HEK293T (cell line): ENCODE data around the gene GPR155.

Experiments
- CTCF ChIA-PET: fragments of 350-600 bp; formaldehyde crosslinking; extraction: SDS; loops from one replicate; lab custom pipeline; 2021; ENCODE audit warnings: antibody characterized with exemption, inconsistent platforms; lab: Yijun Ruan, JAX
- POLR2A ChIA-PET: fragments of 350-600 bp; formaldehyde crosslinking; extraction: SDS; loops from one replicate; lab custom pipeline; 2020; ENCODE audit warnings: antibody characterized with exemption, inconsistent platforms; lab: Yijun Ruan, JAX
- DNase-seq: peaks from one replicate; pipeline ENCODE4 v3.0.0; 2012; ENCODE audit warnings: mixed read lengths; ENCODE audit errors: extremely low spot score
- ARNT ChIP-seq: fragments of 450-650 bp; IDR thresholded peaks from 2 replicates; pipeline ENCODE4 v1.6.1; 2017; ENCODE audit warnings: mild to moderate bottlenecking
- BHLHE40 ChIP-seq: fragments of 450-650 bp; IDR thresholded peaks from 2 replicates; pipeline ENCODE4 v1.6.1; 2016; ENCODE audit warnings: mild to moderate bottlenecking, moderate library complexity, borderline replicate concordance
- CTBP1 ChIP-seq: fragments of 450-650 bp; IDR thresholded peaks from 2 replicates; pipeline ENCODE4 v1.6.1; 2016; ENCODE audit warnings: borderline replicate concordance
- ELF4 ChIP-seq: fragments of 450-650 bp; IDR thresholded peaks from 2 replicates; pipeline ENCODE4 v1.6.1; 2017; ENCODE audit warnings: antibody characterized with exemption
- FOXA1 ChIP-seq: fragments of 450-650 bp; IDR thresholded peaks from 2 replicates; pipeline ENCODE4 v1.6.1; 2016; ENCODE audit warnings: mild to moderate bottlenecking
- FOXK2 ChIP-seq: fragments of 450-650 bp; IDR thresholded peaks from 2 replicates; pipeline ENCODE4 v1.6.1; 2016; ENCODE audit warnings: mild to moderate bottlenecking
- FOXM1 ChIP-seq: fragments of 450-650 bp; IDR thresholded peaks from 2 replicates; pipeline ENCODE4 v1.6.1; 2017; ENCODE audit warnings: mild to moderate bottlenecking, borderline replicate concordance
- HDGF ChIP-seq: fragments of 450-650 bp; IDR thresholded peaks from 2 replicates; pipeline ENCODE4 v1.6.1; 2017; ENCODE audit warnings: antibody characterized with exemption, borderline replicate concordance
- L3MBTL2 ChIP-seq: fragments of 450-650 bp; conservative IDR thresholded peaks from 2 replicates; pipeline ENCODE4 v1.6.1; 2016; ENCODE audit warnings: mild to moderate bottlenecking
- LEF1 ChIP-seq: fragments of 450-650 bp; IDR thresholded peaks from 2 replicates; pipeline ENCODE4 v1.6.1; 2017; ENCODE audit warnings: mild to moderate bottlenecking, borderline replicate concordance
- NFRKB ChIP-seq: fragments of 450-650 bp; IDR thresholded peaks from 2 replicates; pipeline ENCODE4 v1.6.1; 2016; ENCODE audit warnings: mild to moderate bottlenecking, moderate library complexity
- PKNOX1 ChIP-seq: fragments of 450-650 bp; IDR thresholded peaks from 2 replicates; pipeline ENCODE4 v1.6.1; 2016
- SP1 ChIP-seq: fragments of 450-650 bp; IDR thresholded peaks from 2 replicates; pipeline ENCODE4 v1.6.1; 2017
- SUZ12 ChIP-seq: fragments of 450-650 bp; IDR thresholded peaks from 2 replicates; pipeline ENCODE4 v1.6.1; 2016; ENCODE audit warnings: mild to moderate bottlenecking
- TARDBP ChIP-seq: fragments of 450-650 bp; IDR thresholded peaks from 2 replicates; pipeline ENCODE4 v1.6.1; 2016
- ZNF384 ChIP-seq: fragments of 450-650 bp; IDR thresholded peaks from 2 replicates; pipeline ENCODE4 v1.6.1; 2016

Gene GPR155

GRCh38 chr2:174444761-174445160 lies 42.1 kb downstream of the GPR155 start:
- POLR2A ChIA-PET: no interaction called here
- no peak for TF ChIP-seq TARDBP
- no peak for TF ChIP-seq SUZ12
- no peak for TF ChIP-seq BHLHE40
- TF ChIP-seq FOXA1: no peak
- no peak for TF ChIP-seq LEF1
- no peak for TF ChIP-seq SP1
- no peak for TF ChIP-seq ARNT
- TF ChIP-seq CTBP1: no peak
- no peak for TF ChIP-seq ZNF384
- TF ChIP-seq PKNOX1: no peak
- CTCF ChIA-PET: no interaction called here
- no peak for DNase-seq

DNA sequence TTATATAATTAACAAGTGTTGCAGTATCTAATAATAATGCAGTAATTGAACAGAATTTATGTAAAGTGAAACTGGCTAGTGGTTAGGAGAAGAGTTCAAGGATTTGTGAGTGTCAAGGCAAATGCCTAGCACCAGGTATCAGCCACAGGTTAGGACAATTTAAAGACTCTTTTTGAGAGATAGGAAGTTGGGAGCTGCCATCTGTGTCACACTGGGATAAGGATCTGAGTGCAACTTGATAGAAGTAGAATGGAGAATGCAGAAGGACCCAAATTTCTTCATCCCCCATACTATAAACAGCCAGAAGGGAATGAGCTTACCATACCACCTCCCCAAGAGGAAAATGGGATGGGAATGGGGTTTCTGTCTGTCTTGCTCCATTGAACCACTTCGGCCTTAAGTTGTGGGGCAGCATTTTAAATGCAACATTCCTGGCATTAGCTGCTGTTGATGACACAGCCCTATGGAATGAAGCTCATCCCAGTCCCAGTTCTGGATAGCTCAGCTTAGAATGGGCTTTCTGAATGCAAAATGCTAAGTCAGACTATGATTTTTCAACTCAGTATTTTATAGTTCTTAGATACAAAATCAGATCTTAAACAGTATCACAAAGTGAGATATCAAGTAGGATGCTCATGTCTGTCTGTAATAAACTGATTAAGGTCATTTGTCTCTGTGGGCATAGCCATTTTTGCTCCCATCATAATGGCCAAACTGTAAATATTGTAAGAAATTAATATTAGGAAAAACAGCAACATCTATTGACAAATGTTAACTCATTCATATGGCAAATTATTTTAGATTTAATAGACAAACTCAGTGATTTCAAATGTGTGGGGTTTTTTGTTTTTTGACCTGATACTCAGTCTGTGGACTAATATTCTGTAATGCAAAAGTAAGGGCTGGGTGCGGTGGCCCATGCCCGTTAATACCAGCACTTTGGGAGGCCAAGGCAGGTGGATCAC lies 44.0 kb downstream of the GPR155 start:
- ChIA-PET POLR2A (no interaction called here), CTCF (no interaction called here)
- DNase-seq: no peak
- no peak for TF ChIP-seq ELF4
- TF ChIP-seq SUZ12: no peak
- no peak for TF ChIP-seq HDGF
- TF ChIP-seq BHLHE40: no peak
- TF ChIP-seq NFRKB: no peak
- TF ChIP-seq TARDBP: no peak

GRCh38 chr2:174439950-174440349 lies 46.9 kb downstream of the GPR155 start:
- CTCF ChIA-PET: no interaction called here

GRCh38 chr2:174439323-174439722 lies 47.5 kb downstream of the GPR155 start:
- no peak for TF ChIP-seq TARDBP
- TF ChIP-seq HDGF: no peak
- TF ChIP-seq SUZ12: no peak
- TF ChIP-seq ZNF384: no peak
- CTCF ChIA-PET: no interaction called here
- no peak for DNase-seq
- POLR2A ChIA-PET: no interaction called here

More at GRCh38 chr2:174439950-174440349, 46.9 kb downstream of the GPR155 start:
- DNase-seq: no peak
- no peak for TF ChIP-seq LEF1
- TF ChIP-seq BHLHE40: no peak
- no peak for TF ChIP-seq L3MBTL2
- no peak for TF ChIP-seq TARDBP
- TF ChIP-seq FOXA1: no peak
- no peak for TF ChIP-seq SUZ12
- TF ChIP-seq ARNT: no peak
- no peak for TF ChIP-seq ZNF384
- TF ChIP-seq CTBP1: no peak
- POLR2A ChIA-PET: no interaction called here

GRCh38 chr2:174438146-174438886 lies 48.5 kb downstream of the GPR155 start:
- CTCF ChIA-PET: no interaction called here

GRCh38 chr2:174436351-174436750 lies 50.5 kb downstream of the GPR155 start:
- no peak for DNase-seq
- no peak for TF ChIP-seq ELF4
- no peak for TF ChIP-seq SP1
- no peak for TF ChIP-seq LEF1
- TF ChIP-seq BHLHE40: no peak
- no peak for TF ChIP-seq SUZ12
- no peak for TF ChIP-seq TARDBP
- TF ChIP-seq L3MBTL2: no peak
- TF ChIP-seq FOXA1: no peak
- no peak for TF ChIP-seq ARNT
- no peak for TF ChIP-seq HDGF
- no peak for TF ChIP-seq PKNOX1
- no peak for TF ChIP-seq NFRKB
- no peak for TF ChIP-seq FOXM1
- no peak for TF ChIP-seq ZNF384
- no peak for TF ChIP-seq FOXK2
- no peak for TF ChIP-seq CTBP1
- POLR2A ChIA-PET: no interaction called here
- CTCF ChIA-PET: no interaction called here

More at GRCh38 chr2:174438146-174438886, 48.5 kb downstream of the GPR155 start:
- no peak for DNase-seq
- TF ChIP-seq CTBP1: no peak
- no peak for TF ChIP-seq NFRKB
- no peak for TF ChIP-seq PKNOX1
- no peak for TF ChIP-seq FOXK2
- TF ChIP-seq L3MBTL2: no peak
- no peak for TF ChIP-seq SUZ12
- TF ChIP-seq SP1: no peak
- no peak for TF ChIP-seq LEF1
- TF ChIP-seq FOXM1: no peak
- no peak for TF ChIP-seq HDGF
- no peak for TF ChIP-seq ELF4
- POLR2A ChIA-PET: no interaction called here
